PFSK-1 (cell line): ENCODE results near the gene PRL.

Source experiments
- FOXP2 ChIP-seq: optimal IDR thresholded peaks from 2 replicates; pipeline ENCODE3; 2011; ENCODE audit warnings: borderline replicate concordance, control low read depth, inconsistent platforms; ENCODE audit not compliant: insufficient read depth; ENCODE audit errors: extremely low read length, extremely low read depth
- POLR2AphosphoS5 ChIP-seq: IDR thresholded peaks from 2 replicates; pipeline ENCODE4 v1.6.1; 2012; ENCODE audit warnings: low read depth, mild to moderate bottlenecking, control low read depth, low read length, moderate library complexity
- SIN3A ChIP-seq: IDR thresholded peaks from 2 replicates; pipeline ENCODE4 v1.6.1; 2012; ENCODE audit warnings: mild to moderate bottlenecking, low read length, moderate library complexity, borderline replicate concordance; ENCODE audit not compliant: insufficient read depth
- TAF1 ChIP-seq: IDR thresholded peaks from 2 replicates; pipeline ENCODE4 v1.6.1; 2012; ENCODE audit warnings: low read length, control low read depth, borderline replicate concordance; ENCODE audit not compliant: insufficient read depth
- TF ChIP-seq, protein P1 (sequence below), 2 experiments: IDR thresholded peaks; 2 replicates each; pipeline versions ENCODE4 v1.6.1 to v1.8.0; 2011 to 2012; ENCODE audit warnings: low read depth in 2 of 2, low read length in 2 of 2, control low read depth in 1 of 2, inconsistent platforms in 1 of 2, mild to moderate bottlenecking in 1 of 2, moderate library complexity in 1 of 2; ENCODE audit not compliant: insufficient read depth in 1 of 2

Gene PRL

DNA sequence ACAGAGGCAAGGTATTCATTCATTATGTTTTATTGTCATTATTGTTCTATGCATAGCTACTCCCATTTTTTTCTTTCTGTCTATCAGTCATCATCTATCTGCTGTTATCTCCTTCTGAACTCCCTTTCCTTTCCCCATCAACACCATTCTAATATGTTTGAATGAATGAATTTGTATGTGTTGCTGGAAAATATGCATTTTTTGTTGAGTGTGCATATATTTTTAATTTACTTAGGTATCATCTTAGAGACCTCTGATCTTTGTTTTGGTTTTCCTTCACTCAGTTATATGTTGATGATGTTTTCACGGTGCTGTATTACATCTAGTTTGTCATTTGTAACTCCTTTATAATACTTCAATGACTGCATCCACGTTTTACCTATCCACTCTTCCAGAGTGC is 12.1 kb upstream of the PRL start:
- no peak for TF ChIP-seq TAF1
- TF ChIP-seq POLR2AphosphoS5, result no peak
- TF ChIP-seq, protein P1, sequence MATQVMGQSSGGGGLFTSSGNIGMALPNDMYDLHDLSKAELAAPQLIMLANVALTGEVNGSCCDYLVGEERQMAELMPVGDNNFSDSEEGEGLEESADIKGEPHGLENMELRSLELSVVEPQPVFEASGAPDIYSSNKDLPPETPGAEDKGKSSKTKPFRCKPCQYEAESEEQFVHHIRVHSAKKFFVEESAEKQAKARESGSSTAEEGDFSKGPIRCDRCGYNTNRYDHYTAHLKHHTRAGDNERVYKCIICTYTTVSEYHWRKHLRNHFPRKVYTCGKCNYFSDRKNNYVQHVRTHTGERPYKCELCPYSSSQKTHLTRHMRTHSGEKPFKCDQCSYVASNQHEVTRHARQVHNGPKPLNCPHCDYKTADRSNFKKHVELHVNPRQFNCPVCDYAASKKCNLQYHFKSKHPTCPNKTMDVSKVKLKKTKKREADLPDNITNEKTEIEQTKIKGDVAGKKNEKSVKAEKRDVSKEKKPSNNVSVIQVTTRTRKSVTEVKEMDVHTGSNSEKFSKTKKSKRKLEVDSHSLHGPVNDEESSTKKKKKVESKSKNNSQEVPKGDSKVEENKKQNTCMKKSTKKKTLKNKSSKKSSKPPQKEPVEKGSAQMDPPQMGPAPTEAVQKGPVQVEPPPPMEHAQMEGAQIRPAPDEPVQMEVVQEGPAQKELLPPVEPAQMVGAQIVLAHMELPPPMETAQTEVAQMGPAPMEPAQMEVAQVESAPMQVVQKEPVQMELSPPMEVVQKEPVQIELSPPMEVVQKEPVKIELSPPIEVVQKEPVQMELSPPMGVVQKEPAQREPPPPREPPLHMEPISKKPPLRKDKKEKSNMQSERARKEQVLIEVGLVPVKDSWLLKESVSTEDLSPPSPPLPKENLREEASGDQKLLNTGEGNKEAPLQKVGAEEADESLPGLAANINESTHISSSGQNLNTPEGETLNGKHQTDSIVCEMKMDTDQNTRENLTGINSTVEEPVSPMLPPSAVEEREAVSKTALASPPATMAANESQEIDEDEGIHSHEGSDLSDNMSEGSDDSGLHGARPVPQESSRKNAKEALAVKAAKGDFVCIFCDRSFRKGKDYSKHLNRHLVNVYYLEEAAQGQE (IDR thresholded peaks at IDR 0.05; ENCODE audit: insufficient read depth in 1 of 2, low read depth in 2 of 2, low read length in 2 of 2), result no peak
- TF ChIP-seq FOXP2, result no peak
- TF ChIP-seq SIN3A, result no peak

DNA sequence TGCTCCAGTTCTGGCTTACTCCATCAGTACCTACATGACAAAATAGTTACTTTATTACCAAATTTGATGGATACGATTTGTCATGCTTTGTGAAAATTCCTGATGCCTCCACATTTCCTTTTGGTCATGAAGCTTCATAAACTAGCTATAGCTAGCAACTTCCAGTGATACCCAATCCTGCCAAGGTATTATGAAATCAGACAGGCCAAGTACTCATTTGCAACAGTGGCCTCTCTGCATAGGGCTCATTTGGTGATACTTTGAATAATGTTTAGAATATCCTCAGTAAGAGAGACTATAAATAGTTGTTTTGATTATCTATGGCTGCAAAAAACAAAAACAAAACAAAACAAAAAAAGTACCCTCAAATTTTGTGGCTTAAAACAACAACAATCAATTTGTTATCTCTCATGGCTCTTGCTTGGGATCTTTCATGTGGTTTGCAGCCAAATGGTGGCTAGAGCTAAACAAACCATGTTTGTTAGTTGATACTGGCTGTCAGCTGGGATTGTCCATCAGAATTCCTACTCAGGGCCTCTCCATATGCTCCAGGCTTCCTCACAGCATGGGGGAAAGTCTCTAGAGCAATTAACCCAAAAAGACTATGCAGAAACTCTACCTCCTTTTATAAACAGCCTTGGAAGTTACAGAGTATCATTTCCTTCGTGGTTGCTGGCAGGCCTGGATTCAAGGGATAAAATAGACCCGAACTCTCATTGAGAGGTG is 10.1 kb upstream of the PRL start:
- TF ChIP-seq TAF1, result no peak
- TF ChIP-seq POLR2AphosphoS5, result no peak
- no peak for TF ChIP-seq FOXP2
- TF ChIP-seq, protein P1 (IDR thresholded peaks at IDR 0.05; ENCODE audit: insufficient read depth in 1 of 2, low read depth in 2 of 2, low read length in 2 of 2), result no peak
- TF ChIP-seq SIN3A, result no peak

DNA sequence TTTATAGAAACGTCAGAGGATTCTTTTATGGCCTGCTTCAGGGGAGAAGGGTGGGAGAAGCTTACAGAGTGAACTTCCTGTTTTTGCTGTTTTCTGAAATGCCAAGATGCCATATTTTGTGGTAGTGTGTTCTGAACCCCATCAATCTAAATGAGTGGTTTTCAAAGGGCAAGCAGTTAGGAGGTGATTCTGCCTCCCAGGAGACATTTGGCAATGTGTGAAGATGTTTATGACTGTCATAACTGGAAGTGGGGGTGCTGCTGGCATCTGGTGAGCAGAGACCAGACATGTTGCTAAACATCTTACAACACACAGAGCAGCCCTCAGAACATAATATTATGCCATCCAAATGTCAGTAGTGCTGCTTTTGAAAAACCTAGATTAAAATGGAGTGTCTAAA is 6.0 kb upstream of the PRL start:
- TF ChIP-seq, protein P1 (IDR thresholded peaks at IDR 0.05; ENCODE audit: insufficient read depth in 1 of 2, low read depth in 2 of 2, low read length in 2 of 2), result no peak
- TF ChIP-seq SIN3A (no peak), FOXP2 (no peak), TAF1 (no peak), POLR2AphosphoS5 (no peak)

DNA sequence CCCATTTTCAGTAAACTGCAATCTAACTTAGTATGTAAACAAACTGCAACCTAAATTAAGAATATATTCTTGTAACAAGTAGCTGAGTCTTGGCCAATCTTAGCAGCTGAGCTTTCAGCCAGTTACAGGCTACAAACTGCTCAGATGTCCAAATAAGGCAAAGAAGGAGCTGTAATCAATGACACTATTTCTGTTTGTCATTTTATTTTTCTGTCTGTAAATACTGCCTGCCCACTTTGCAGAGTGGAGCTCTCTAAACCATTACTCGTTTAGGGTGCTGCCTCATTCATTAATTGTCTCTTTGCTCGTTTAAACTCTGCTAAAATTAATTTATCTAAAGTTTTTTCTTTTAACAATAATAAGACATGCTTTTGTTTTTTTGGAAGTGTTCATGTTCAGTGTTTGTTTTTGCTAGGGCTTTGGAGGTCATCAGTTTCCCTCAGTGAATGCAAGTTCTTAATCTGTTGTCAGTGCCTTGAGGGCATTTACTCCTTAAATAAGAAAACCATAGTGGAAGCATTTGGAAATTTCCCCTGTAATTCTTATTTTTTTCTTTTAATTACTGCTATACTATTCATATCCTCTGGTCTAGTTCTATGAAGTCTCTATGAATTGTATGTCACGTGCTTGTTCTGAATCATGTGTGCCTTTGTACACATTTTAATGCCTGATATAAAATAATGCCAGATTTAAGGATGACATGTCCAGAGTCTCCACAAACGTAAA is 3.6 kb upstream of the PRL start:
- TF ChIP-seq, protein P1 (IDR thresholded peaks at IDR 0.05; ENCODE audit: insufficient read depth in 1 of 2, low read depth in 2 of 2, low read length in 2 of 2), result no peak
- TF ChIP-seq FOXP2 (no peak), SIN3A (no peak), TAF1 (no peak), POLR2AphosphoS5 (no peak)
